Measurements from ENCODE around the gene BANP. TPM values are rescaled to one million over a fixed set of nuclear protein-coding genes. Genes with fewer than 3 reads are reported as not detected.

BANP gene
- polyA plus RNA-seq, 1 of the 3 experiments (the other 2 are of a cell fraction): 16.8 TPM

DNA sequence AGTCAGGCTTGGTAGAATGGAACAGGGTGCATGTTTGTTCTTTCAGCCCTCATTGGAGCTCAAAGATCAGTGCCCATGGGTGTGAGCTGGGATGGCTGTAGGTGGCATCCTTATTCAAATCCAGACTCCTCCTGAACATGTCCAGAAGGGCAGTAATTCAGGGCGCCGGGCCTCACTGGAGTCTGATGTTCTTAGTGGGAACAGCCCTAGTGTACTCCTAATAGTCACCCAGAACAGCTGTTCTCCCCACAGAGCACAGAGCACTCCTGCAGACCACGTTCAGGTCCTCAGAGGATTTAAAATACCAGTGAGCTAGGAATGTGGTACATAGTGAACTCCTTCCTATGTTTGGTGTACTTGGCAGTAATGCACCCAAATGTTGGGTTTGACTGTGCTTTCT lies 96.2 kb downstream of the BANP start:
- CTCF ChIA-PET: interaction anchor here (1.5 kb wide), 1 partner anchor 16 kb away, joined by 5 read pairs; no protein-coding TSS in a partner anchor
- no peak overlapping the region for H3K4me3 ChIP-seq (ENCODE audit: low read depth in 2 of 2, low read length in 1 of 2)
- no peak overlapping the region for H3K9ac ChIP-seq
- no peaks in the 10 kb centered on the region for H4K20me1 ChIP-seq (ENCODE audit: insufficient read depth)
- no peak overlapping the region for H2AFZ ChIP-seq (ENCODE audit: low read depth)
- H3K36me3 ChIP-seq (replicated peaks in 1 of 2; ENCODE audit: control insufficient read depth in 1 of 2, insufficient read depth in 2 of 2, low read length in 1 of 2): peaks cover 0 to 6% of the 10 kb centered on the region in 2 experiments
- H3K9me2 ChIP-seq: no peaks in the 10 kb centered on the region
- peaks cover 0 to 24% of the 10 kb centered on the region in 2 experiments; a peak in 1 of 4 replicates for H3K4me1 ChIP-seq (ENCODE audit: control insufficient read depth in 1 of 2, insufficient read depth in 2 of 2, low read depth in 1 of 2, low read length in 1 of 2)
- DNase-seq: no peak
- no peaks in the 10 kb centered on the region for H3K79me2 ChIP-seq (ENCODE audit: insufficient read depth)
- 100% methylated on average over 1 of the region's 3 CpGs for whole genome bisulfite sequencing (ENCODE audit: low lambda C conversion rate)
- H3K4me2 ChIP-seq: no peak overlapping the region
- POLR2A ChIA-PET: no interaction called here
- H3F3A ChIP-seq (replicated peaks; ENCODE audit: insufficient read depth): no peaks in the 10 kb centered on the region
- no peaks in the 10 kb centered on the region for H3K9me3 ChIP-seq
- no peaks in the 10 kb centered on the region for H3K27me3 ChIP-seq (ENCODE audit: insufficient read depth)
- no peak overlapping the region for H3K27ac ChIP-seq (ENCODE audit: low read depth in 2 of 2, low read length in 1 of 2)
- TF ChIP-seq RAD21 (IDR thresholded peaks at IDR 0.05; ENCODE audit: low read length) (no peak), RCOR1 (IDR thresholded peaks at IDR 0.05; ENCODE audit: low read length) (no peak), NRF1 (IDR thresholded peaks at IDR 0.05; ENCODE audit: low read depth, low read length) (no peak), IRF3 (IDR thresholded peaks at IDR 0.05; ENCODE audit: low read depth, low read length) (no peak), RXRA (IDR thresholded peaks at IDR 0.05; ENCODE audit: borderline replicate concordance, low read depth) (no peak)

- CTCF ChIA-PET: interaction anchor here (1.6 kb wide), 1 partner anchor 13 kb away, joined by 5 read pairs; no protein-coding TSS in a partner anchor
- Histone ChIP-seq H3K9ac (no peak overlapping the region), H2AFZ (ENCODE audit: low read depth) (no peak overlapping the region), H3F3A (replicated peaks; ENCODE audit: insufficient read depth) (no peaks in the 10 kb centered on the region), H3K9me3 (no peaks in the 10 kb centered on the region), H3K4me3 (ENCODE audit: low read depth in 2 of 2, low read length in 1 of 2) (no peak overlapping the region), H3K4me2 (no peak overlapping the region), H3K9me2 (no peaks in the 10 kb centered on the region), H3K27me3 (ENCODE audit: insufficient read depth) (no peaks in the 10 kb centered on the region), H3K36me3 (replicated peaks in 1 of 2; ENCODE audit: control insufficient read depth in 1 of 2, insufficient read depth in 2 of 2, low read length in 1 of 2) (peaks cover 0 to 6% of the 10 kb centered on the region in 2 experiments), H4K20me1 (ENCODE audit: insufficient read depth) (no peaks in the 10 kb centered on the region), H3K4me1 (ENCODE audit: control insufficient read depth in 1 of 2, insufficient read depth in 2 of 2, low read depth in 1 of 2, low read length in 1 of 2) (peaks cover 0 to 17% of the 10 kb centered on the region in 2 experiments; a peak in 1 of 4 replicates), H3K27ac (ENCODE audit: low read depth in 2 of 2, low read length in 1 of 2) (peak overlapping the region in 1 of 2 experiments; percentile 70; a peak in 1 of 4 replicates), H3K79me2 (ENCODE audit: insufficient read depth) (no peaks in the 10 kb centered on the region)
- 95% methylated on average over 15 of the region's 15 CpGs for WGBS (ENCODE audit: low lambda C conversion rate)
- POLR2A ChIA-PET: no interaction called here
- no peak for TF ChIP-seq SMC3 (IDR thresholded peaks at IDR 0.05; ENCODE audit: low read depth, low read length)
- TF ChIP-seq RAD21 (IDR thresholded peaks at IDR 0.05; ENCODE audit: low read length): no peak
- TF ChIP-seq TEAD4 (IDR thresholded peaks at IDR 0.05; ENCODE audit: borderline replicate concordance, insufficient read depth): no peak
- TF ChIP-seq MAX (IDR thresholded peaks at IDR 0.05; ENCODE audit: low read depth): no peak
- no peak for TF ChIP-seq IRF3 (IDR thresholded peaks at IDR 0.05; ENCODE audit: low read depth, low read length)
- TF ChIP-seq FOXM1 (IDR thresholded peaks at IDR 0.05; ENCODE audit: low read depth): no peak
- TF ChIP-seq MXI1 (IDR thresholded peaks at IDR 0.05; ENCODE audit: low read depth, low read length): no peak
- TF ChIP-seq ZBTB33 (IDR thresholded peaks at IDR 0.05; ENCODE audit: borderline replicate concordance, low read depth): no peak
- no peak for TF ChIP-seq ELF1 (IDR thresholded peaks at IDR 0.05)
- no peak for TF ChIP-seq TCF12 (IDR thresholded peaks at IDR 0.05)
- TF ChIP-seq GATA2 (CRISPR knock-in tag; IDR thresholded peaks at IDR 0.05): no peak
- TF ChIP-seq PBX3 (IDR thresholded peaks at IDR 0.05): no peak
- no peak for DNase-seq
Observed at GRCh38 chr16:88048985-88049384, 97.8 kb downstream of the BANP start.
